H1 (cell line): Measurements from ENCODE around the gene STAT2. TPM values are rescaled to one million over a fixed set of nuclear protein-coding genes. Genes with fewer than 3 reads are reported as not detected.

Experiments used
- FOSL1 ChIP-seq: IDR thresholded peaks from 2 replicates; pipeline ENCODE4 v1.6.1; 2011; ENCODE audit warnings: mild to moderate bottlenecking, low read depth, low read length, moderate library complexity; ENCODE audit not compliant: insufficient read depth
- SP4 ChIP-seq: IDR thresholded peaks from 2 replicates; pipeline ENCODE4 v1.6.1; 2012; ENCODE audit warnings: low read length, inconsistent platforms
- polyA plus RNA-seq, 7 experiments: library from polyadenylated mRNA; depleted of rRNA in 3 of 7; stranded (reverse) in 5 of 7; unstranded in 2 of 7; fragments of >200 nt in 5 of 7; fragments of 200-250 nt in 2 of 7; gene quantifications; 1 replicate in 5 of 7; 2 replicates in 1 of 7; 4 replicates in 1 of 7; pipeline versions ENCODE4 v1.2.1 to v1.2.3, GENCODE V29; 2011 to 2013; ENCODE audit warnings: missing spikeins in 2 of 7, mixed read lengths in 2 of 7
- total RNA-seq: library from RNA; stranded (reverse); fragmentation: NEBNext Ultra II Directional; extraction: Animal tissue kit (Norgen Biotek cat#: 25700); gene quantifications from 2 replicates; pipeline ENCODE4 v1.2.1, GENCODE V29; 2021
- TF ChIP-seq, protein P1 (sequence below): fragments of 300-600 bp; sonication (generic); IDR thresholded peaks from 2 replicates; pipeline ENCODE4 v1.7.1; 2012; ENCODE audit warnings: low read length, moderate library complexity, mild to moderate bottlenecking, inconsistent platforms; ENCODE audit not compliant: insufficient replicate concordance

STAT2 gene
- total and polyA plus RNA-seq, 2 of the 8 experiments (the other 6 are each of a cell fraction or from before 2014, with no cell fraction given) = 37.1 to 44.7 TPM

DNA sequence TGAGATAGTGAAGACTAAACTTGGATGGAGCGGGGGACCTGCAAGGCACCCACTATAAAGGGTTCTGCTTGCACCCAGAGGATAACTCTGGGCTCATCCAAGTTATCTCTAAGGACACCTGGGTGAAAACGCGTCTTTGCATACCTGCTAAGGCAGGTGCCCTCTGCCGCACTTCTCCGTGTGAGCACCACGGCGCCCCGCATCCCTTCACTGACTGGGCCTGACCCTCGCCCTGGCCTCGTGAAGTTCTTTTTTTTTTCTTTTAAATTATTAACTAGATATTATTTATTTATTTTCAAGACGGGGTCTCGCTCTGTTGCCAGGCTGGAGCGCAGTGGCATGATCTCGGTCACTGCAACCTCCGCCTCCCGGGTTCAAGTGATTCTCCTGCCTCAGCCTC is 22.7 kb upstream of the STAT2 start (continued):
- TF ChIP-seq, protein P1, sequence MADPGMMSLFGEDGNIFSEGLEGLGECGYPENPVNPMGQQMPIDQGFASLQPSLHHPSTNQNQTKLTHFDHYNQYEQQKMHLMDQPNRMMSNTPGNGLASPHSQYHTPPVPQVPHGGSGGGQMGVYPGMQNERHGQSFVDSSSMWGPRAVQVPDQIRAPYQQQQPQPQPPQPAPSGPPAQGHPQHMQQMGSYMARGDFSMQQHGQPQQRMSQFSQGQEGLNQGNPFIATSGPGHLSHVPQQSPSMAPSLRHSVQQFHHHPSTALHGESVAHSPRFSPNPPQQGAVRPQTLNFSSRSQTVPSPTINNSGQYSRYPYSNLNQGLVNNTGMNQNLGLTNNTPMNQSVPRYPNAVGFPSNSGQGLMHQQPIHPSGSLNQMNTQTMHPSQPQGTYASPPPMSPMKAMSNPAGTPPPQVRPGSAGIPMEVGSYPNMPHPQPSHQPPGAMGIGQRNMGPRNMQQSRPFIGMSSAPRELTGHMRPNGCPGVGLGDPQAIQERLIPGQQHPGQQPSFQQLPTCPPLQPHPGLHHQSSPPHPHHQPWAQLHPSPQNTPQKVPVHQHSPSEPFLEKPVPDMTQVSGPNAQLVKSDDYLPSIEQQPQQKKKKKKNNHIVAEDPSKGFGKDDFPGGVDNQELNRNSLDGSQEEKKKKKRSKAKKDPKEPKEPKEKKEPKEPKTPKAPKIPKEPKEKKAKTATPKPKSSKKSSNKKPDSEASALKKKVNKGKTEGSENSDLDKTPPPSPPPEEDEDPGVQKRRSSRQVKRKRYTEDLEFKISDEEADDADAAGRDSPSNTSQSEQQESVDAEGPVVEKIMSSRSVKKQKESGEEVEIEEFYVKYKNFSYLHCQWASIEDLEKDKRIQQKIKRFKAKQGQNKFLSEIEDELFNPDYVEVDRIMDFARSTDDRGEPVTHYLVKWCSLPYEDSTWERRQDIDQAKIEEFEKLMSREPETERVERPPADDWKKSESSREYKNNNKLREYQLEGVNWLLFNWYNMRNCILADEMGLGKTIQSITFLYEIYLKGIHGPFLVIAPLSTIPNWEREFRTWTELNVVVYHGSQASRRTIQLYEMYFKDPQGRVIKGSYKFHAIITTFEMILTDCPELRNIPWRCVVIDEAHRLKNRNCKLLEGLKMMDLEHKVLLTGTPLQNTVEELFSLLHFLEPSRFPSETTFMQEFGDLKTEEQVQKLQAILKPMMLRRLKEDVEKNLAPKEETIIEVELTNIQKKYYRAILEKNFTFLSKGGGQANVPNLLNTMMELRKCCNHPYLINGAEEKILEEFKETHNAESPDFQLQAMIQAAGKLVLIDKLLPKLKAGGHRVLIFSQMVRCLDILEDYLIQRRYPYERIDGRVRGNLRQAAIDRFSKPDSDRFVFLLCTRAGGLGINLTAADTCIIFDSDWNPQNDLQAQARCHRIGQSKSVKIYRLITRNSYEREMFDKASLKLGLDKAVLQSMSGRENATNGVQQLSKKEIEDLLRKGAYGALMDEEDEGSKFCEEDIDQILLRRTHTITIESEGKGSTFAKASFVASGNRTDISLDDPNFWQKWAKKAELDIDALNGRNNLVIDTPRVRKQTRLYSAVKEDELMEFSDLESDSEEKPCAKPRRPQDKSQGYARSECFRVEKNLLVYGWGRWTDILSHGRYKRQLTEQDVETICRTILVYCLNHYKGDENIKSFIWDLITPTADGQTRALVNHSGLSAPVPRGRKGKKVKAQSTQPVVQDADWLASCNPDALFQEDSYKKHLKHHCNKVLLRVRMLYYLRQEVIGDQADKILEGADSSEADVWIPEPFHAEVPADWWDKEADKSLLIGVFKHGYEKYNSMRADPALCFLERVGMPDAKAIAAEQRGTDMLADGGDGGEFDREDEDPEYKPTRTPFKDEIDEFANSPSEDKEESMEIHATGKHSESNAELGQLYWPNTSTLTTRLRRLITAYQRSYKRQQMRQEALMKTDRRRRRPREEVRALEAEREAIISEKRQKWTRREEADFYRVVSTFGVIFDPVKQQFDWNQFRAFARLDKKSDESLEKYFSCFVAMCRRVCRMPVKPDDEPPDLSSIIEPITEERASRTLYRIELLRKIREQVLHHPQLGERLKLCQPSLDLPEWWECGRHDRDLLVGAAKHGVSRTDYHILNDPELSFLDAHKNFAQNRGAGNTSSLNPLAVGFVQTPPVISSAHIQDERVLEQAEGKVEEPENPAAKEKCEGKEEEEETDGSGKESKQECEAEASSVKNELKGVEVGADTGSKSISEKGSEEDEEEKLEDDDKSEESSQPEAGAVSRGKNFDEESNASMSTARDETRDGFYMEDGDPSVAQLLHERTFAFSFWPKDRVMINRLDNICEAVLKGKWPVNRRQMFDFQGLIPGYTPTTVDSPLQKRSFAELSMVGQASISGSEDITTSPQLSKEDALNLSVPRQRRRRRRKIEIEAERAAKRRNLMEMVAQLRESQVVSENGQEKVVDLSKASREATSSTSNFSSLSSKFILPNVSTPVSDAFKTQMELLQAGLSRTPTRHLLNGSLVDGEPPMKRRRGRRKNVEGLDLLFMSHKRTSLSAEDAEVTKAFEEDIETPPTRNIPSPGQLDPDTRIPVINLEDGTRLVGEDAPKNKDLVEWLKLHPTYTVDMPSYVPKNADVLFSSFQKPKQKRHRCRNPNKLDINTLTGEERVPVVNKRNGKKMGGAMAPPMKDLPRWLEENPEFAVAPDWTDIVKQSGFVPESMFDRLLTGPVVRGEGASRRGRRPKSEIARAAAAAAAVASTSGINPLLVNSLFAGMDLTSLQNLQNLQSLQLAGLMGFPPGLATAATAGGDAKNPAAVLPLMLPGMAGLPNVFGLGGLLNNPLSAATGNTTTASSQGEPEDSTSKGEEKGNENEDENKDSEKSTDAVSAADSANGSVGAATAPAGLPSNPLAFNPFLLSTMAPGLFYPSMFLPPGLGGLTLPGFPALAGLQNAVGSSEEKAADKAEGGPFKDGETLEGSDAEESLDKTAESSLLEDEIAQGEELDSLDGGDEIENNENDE = no peak
- TF ChIP-seq SP4 (no peak), FOSL1 (no peak)
